Mammary epithelial cell (primary cell): ENCODE results near the gene AP5M1.

Experiments
- EZH2 ChIP-seq: IDR thresholded peaks from 2 replicates; pipeline ENCODE4 v1.6.1; 2012; ENCODE audit warnings: low read length, inconsistent platforms, borderline replicate concordance
- TF ChIP-seq, protein P1 (sequence below), 2 donors: IDR thresholded peaks in 1 of 2; conservative IDR thresholded peaks in 1 of 2; 2 replicates each; pipeline ENCODE4 v1.5.1; 2011 to 2012; ENCODE audit warnings: inconsistent platforms in 2 of 2, low read length in 2 of 2, mild to moderate bottlenecking in 2 of 2, control low read depth in 1 of 2, low read depth in 1 of 2; ENCODE audit not compliant: insufficient read depth in 1 of 2; ENCODE audit errors: extremely low read depth in 1 of 2

GRCh38 chr14:57302883-57303282 is 34.1 kb downstream of the AP5M1 start:
- TF ChIP-seq, protein P1, sequence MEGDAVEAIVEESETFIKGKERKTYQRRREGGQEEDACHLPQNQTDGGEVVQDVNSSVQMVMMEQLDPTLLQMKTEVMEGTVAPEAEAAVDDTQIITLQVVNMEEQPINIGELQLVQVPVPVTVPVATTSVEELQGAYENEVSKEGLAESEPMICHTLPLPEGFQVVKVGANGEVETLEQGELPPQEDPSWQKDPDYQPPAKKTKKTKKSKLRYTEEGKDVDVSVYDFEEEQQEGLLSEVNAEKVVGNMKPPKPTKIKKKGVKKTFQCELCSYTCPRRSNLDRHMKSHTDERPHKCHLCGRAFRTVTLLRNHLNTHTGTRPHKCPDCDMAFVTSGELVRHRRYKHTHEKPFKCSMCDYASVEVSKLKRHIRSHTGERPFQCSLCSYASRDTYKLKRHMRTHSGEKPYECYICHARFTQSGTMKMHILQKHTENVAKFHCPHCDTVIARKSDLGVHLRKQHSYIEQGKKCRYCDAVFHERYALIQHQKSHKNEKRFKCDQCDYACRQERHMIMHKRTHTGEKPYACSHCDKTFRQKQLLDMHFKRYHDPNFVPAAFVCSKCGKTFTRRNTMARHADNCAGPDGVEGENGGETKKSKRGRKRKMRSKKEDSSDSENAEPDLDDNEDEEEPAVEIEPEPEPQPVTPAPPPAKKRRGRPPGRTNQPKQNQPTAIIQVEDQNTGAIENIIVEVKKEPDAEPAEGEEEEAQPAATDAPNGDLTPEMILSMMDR (conservative IDR thresholded peaks at IDR 0.05 in 1 of 2, IDR thresholded peaks at IDR 0.05 in 1 of 2; ENCODE audit: extremely low read depth in 1 of 2, insufficient read depth in 1 of 2, low read depth in 1 of 2, low read length in 2 of 2): no peak
- TF ChIP-seq EZH2: no peak
